Kidney epithelial cell (primary cell): ENCODE data around the gene RPS3A. TPM values are rescaled to one million over a fixed set of nuclear protein-coding genes. Genes with fewer than 3 reads are reported as not detected.

ENCODE experiments used
- DNase-seq: peaks from one replicate; pipeline ENCODE4 v3.0.0-alpha.2; 2010; ENCODE audit warnings: low read depth
- H3K27me3 ChIP-seq: 2 replicates; pipeline ENCODE4 v1.6.0; 2011; ENCODE audit warnings: low read length; ENCODE audit not compliant: control insufficient read depth, insufficient read depth
- H3K36me3 ChIP-seq: 2 replicates; pipeline ENCODE4 v1.5.1; 2011; ENCODE audit warnings: low read length; ENCODE audit not compliant: control insufficient read depth, insufficient read depth
- H3K4me3 ChIP-seq: 2 replicates; pipeline ENCODE4 v1.5.1; 2011; ENCODE audit warnings: low read depth, mild to moderate bottlenecking, control low read depth, low read length
- total RNA-seq: library from RNA; depleted of rRNA; stranded (reverse); fragments of >200 nt; gene quantifications from 2 replicates; pipeline ENCODE4 v1.2.3, GENCODE V29; 2015
- TF ChIP-seq, protein P1 (sequence below): IDR thresholded peaks from 2 replicates; pipeline ENCODE4 v1.5.1; 2011; ENCODE audit warnings: mild to moderate bottlenecking, moderate library complexity, low read length, control low read depth, inconsistent platforms; ENCODE audit not compliant: insufficient read depth, poor library complexity, severe bottlenecking

RPS3A gene
- total RNA-seq, 1 donor from 2014 or later, result 4,820 TPM

DNA sequence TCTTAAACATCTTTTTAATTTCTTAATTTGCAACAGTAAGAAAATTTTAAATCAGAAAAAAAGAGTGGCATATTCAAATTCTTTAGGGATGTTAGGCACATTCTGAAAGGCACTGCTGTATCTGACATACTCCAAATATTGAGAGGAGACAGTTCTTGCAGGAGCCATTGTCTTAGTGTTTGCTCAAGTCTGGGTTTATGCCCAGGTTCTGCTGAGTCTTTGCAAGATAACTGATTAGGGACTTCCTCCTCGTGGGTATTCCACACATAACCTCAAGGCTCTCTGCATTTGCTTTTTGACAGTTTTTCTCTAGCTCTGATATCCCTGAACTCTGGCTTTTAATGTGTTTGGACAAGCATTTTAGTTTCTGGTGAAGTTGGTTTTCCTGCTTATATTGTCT is 52.6 kb downstream of the RPS3A start:
- no peak for DNase-seq
- Histone ChIP-seq H3K36me3 (no peaks in the 10 kb centered on the region), H3K4me3 (no peak overlapping the region), H3K27me3 (no peaks in the 10 kb centered on the region)
- TF ChIP-seq, protein P1, sequence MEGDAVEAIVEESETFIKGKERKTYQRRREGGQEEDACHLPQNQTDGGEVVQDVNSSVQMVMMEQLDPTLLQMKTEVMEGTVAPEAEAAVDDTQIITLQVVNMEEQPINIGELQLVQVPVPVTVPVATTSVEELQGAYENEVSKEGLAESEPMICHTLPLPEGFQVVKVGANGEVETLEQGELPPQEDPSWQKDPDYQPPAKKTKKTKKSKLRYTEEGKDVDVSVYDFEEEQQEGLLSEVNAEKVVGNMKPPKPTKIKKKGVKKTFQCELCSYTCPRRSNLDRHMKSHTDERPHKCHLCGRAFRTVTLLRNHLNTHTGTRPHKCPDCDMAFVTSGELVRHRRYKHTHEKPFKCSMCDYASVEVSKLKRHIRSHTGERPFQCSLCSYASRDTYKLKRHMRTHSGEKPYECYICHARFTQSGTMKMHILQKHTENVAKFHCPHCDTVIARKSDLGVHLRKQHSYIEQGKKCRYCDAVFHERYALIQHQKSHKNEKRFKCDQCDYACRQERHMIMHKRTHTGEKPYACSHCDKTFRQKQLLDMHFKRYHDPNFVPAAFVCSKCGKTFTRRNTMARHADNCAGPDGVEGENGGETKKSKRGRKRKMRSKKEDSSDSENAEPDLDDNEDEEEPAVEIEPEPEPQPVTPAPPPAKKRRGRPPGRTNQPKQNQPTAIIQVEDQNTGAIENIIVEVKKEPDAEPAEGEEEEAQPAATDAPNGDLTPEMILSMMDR, result no peak

DNA sequence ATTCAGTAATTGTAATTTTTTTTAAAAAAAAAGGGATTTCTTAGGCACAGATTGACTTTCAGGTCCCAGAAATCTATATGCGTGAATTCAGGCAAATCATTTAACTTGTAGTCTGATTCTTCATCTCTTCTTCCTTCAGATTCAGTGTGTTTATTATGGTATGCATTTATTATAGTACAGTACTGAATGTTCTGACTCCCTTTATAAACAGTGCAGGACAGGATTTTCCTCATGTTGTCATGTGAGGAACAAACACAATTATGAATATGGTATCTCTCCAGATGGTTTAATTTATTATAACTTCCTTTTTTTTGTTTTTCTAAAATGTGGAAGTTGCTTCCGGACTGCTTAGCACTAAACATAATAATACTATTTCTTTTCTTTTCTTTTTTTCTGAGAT is 54.2 kb downstream of the RPS3A start:
- Histone ChIP-seq H3K36me3 (no peaks in the 10 kb centered on the region), H3K4me3 (no peak overlapping the region), H3K27me3 (no peaks in the 10 kb centered on the region)
- TF ChIP-seq, protein P1, result no peak
- no peak for DNase-seq

Other genes starting within 250 kb of the RPS3A start
- gene LRBA, start 84.3 kb upstream of the RPS3A start, total RNA-seq, result 83.5 and 85.2 TPM in 2 replicates
- gene PRSS48, start 177.5 kb downstream of the RPS3A start, total RNA-seq, result not detected in 2 replicates
- gene SH3D19, start 226.0 kb downstream of the RPS3A start, total RNA-seq, result 23.0 and 26.0 TPM in 2 replicates